A673 (cell line): Measurements from ENCODE around the gene UBAP1L.

ENCODE experiments used
- EZH2 ChIP-seq: fragments of 200-600 bp; sonication (generic); IDR thresholded peaks from 2 replicates; pipeline ENCODE4 v1.6.1; 2017; ENCODE audit warnings: borderline replicate concordance, low read depth, mild to moderate bottlenecking, mixed read lengths, antibody characterized with exemption, low read length; ENCODE audit not compliant: poor library complexity, severe bottlenecking
- TF ChIP-seq, protein P1 (sequence below): fragments of 300-800, 200-600 bp; sonication (generic); conservative IDR thresholded peaks from 2 replicates; pipeline ENCODE4 v1.5.1; 2017; ENCODE audit warnings: low read depth, mild to moderate bottlenecking, antibody characterized with exemption, low read length, moderate library complexity, mixed read lengths

- TF ChIP-seq, protein P1, sequence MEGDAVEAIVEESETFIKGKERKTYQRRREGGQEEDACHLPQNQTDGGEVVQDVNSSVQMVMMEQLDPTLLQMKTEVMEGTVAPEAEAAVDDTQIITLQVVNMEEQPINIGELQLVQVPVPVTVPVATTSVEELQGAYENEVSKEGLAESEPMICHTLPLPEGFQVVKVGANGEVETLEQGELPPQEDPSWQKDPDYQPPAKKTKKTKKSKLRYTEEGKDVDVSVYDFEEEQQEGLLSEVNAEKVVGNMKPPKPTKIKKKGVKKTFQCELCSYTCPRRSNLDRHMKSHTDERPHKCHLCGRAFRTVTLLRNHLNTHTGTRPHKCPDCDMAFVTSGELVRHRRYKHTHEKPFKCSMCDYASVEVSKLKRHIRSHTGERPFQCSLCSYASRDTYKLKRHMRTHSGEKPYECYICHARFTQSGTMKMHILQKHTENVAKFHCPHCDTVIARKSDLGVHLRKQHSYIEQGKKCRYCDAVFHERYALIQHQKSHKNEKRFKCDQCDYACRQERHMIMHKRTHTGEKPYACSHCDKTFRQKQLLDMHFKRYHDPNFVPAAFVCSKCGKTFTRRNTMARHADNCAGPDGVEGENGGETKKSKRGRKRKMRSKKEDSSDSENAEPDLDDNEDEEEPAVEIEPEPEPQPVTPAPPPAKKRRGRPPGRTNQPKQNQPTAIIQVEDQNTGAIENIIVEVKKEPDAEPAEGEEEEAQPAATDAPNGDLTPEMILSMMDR = no peak
- TF ChIP-seq EZH2 = no peak
These were observed 37.6 kb downstream of the UBAP1L start for GRCh38 chr15:65077291-65077980.
